ENCODE results near the gene LONRF2.

The LONRF2 gene

GRCh38 chr2:100266126-100266525, 56.2 kb downstream of the LONRF2 start:
- no peak overlapping the region for H3K27ac ChIP-seq
- TF ChIP-seq CTCF (conservative IDR thresholded peaks at IDR 0.05; ENCODE audit: low read depth): no peak
- DNase-seq (ENCODE audit: low spot score): no peak
- ChIA-PET POLR2A (ENCODE audit: low non-redundant PET) (no interaction called here), CTCF (interaction anchor here (0.6 kb wide), 1 partner anchor 95 kb away, joined by 5 read pairs; no protein-coding TSS in a partner anchor)

- ChIA-PET POLR2A (ENCODE audit: low non-redundant PET) (no interaction called here), CTCF (interaction anchor here (0.5 kb wide), 1 partner anchor 330 kb away, joined by 3 read pairs; no protein-coding TSS in a partner anchor)
- DNase-seq (ENCODE audit: low spot score): no peak
- TF ChIP-seq CTCF (conservative IDR thresholded peaks at IDR 0.05; ENCODE audit: low read depth): no peak
- H3K27ac ChIP-seq: no peak overlapping the region
These were observed 57.1 kb downstream of the LONRF2 start for GRCh38 chr2:100265226-100265625.

GRCh38 chr2:100264651-100265050, 57.6 kb downstream of the LONRF2 start:
- no peak overlapping the region for H3K27ac ChIP-seq
- ChIA-PET CTCF (interaction anchor here (4.8 kb wide), 1 partner anchor 116 kb away, joined by 67 read pairs; no protein-coding TSS in a partner anchor), POLR2A (ENCODE audit: low non-redundant PET) (no interaction called here)
- DNase-seq (ENCODE audit: low spot score): no peak
- no peak for TF ChIP-seq CTCF (conservative IDR thresholded peaks at IDR 0.05; ENCODE audit: low read depth)

- no peak overlapping the region for H3K27ac ChIP-seq
- TF ChIP-seq CTCF (conservative IDR thresholded peaks at IDR 0.05; ENCODE audit: low read depth): no peak
- CTCF ChIA-PET: interaction anchor here (1.3 to 4.8 kb wide), 3 partner anchors 12 to 116 kb away, joined by 4 to 67 read pairs (median 9); no protein-coding TSS in a partner anchor
- no peak for DNase-seq (ENCODE audit: low spot score)
- POLR2A ChIA-PET (ENCODE audit: low non-redundant PET): no interaction called here
These were observed 58.2 kb downstream of the LONRF2 start for GRCh38 chr2:100264121-100264520.

- ChIA-PET CTCF (interaction anchor here (0.5 to 4.8 kb wide), 14 partner anchors 12 to 987 kb away, joined by 3 to 67 read pairs (median 4); no protein-coding TSS in a partner anchor), POLR2A (ENCODE audit: low non-redundant PET) (no interaction called here)
- peak; percentile 94 for TF ChIP-seq CTCF (conservative IDR thresholded peaks at IDR 0.05; ENCODE audit: low read depth)
- DNase-seq (ENCODE audit: low spot score): peak; percentile 65
- no peak overlapping the region for H3K27ac ChIP-seq
These were observed 59.6 kb downstream of the LONRF2 start for GRCh38 chr2:100262555-100263320.

- CTCF ChIA-PET: interaction anchor here (0.6 to 4.8 kb wide), 7 partner anchors 12 to 705 kb away, joined by 3 to 67 read pairs (median 4); no protein-coding TSS in a partner anchor
- DNase-seq (ENCODE audit: low spot score): no peak
- POLR2A ChIA-PET (ENCODE audit: low non-redundant PET): interaction anchor here (1.0 kb wide), 1 partner anchor 301 kb away, joined by 4 read pairs; the partner anchor contains the start of gene PDCL3
- TF ChIP-seq CTCF (conservative IDR thresholded peaks at IDR 0.05; ENCODE audit: low read depth): no peak
- H3K27ac ChIP-seq: no peak overlapping the region
These were observed 60.3 kb downstream of the LONRF2 start for GRCh38 chr2:100262046-100262445.
